Loucy (cell line): Measurements from ENCODE around the gene TRNT1.

Experiments used
- H2AFZ ChIP-seq: fragments of 200-600 bp; sonication (generic); 2 replicates; pipeline ENCODE4 v1.6.0; 2016; ENCODE audit warnings: antibody characterized with exemption, mild to moderate bottlenecking, low read length, moderate library complexity
- H3F3A ChIP-seq: fragments of 200-600 bp; 2 replicates; pipeline ENCODE4 v1.6.0; 2016; ENCODE audit warnings: antibody characterized with exemption, low read depth, mild to moderate bottlenecking
- H3K27me3 ChIP-seq: fragments of 200-600 bp; sonication (generic); 2 replicates; pipeline ENCODE4 v1.6.1; 2014; ENCODE audit warnings: low read length, mild to moderate bottlenecking; ENCODE audit not compliant: insufficient read depth, poor library complexity, severe bottlenecking
- H3K36me3 ChIP-seq: fragments of 200-600 bp; sonication (generic); 2 replicates; pipeline ENCODE4 v1.6.1; 2016; ENCODE audit warnings: low read length; ENCODE audit not compliant: insufficient read depth
- H3K4me1 ChIP-seq: fragments of 200-600 bp; sonication (generic); 2 replicates; pipeline ENCODE4 v1.5.1; 2014; ENCODE audit warnings: low read length, mild to moderate bottlenecking; ENCODE audit not compliant: insufficient read depth, poor library complexity, severe bottlenecking
- H3K4me2 ChIP-seq: fragments of 200-600 bp; sonication (generic); 2 replicates; pipeline ENCODE4 v1.6.0; 2014; ENCODE audit warnings: antibody characterized with exemption, low read length, low read depth, mild to moderate bottlenecking; ENCODE audit not compliant: poor library complexity, severe bottlenecking
- H3K4me3 ChIP-seq: fragments of 200-600 bp; sonication (generic); 2 replicates; pipeline ENCODE4 v1.5.1; 2014; ENCODE audit warnings: low read length, mild to moderate bottlenecking, mixed read lengths; ENCODE audit not compliant: poor library complexity, severe bottlenecking
- H3K79me2 ChIP-seq: fragments of 200-600 bp; sonication (generic); 2 replicates; pipeline ENCODE4 v1.6.1; 2014; ENCODE audit warnings: low read length; ENCODE audit not compliant: insufficient read depth
- H3K9ac ChIP-seq: fragments of 200-600 bp; sonication (generic); 2 replicates; pipeline ENCODE4 v1.6.0; 2014; ENCODE audit warnings: mild to moderate bottlenecking, low read depth, low read length, moderate library complexity; ENCODE audit not compliant: poor library complexity, severe bottlenecking
- H3K9me2 ChIP-seq: fragments of 200-600 bp; sonication (generic); replicated peaks from 2 replicates; pipeline ENCODE4 v1.6.1; 2016; ENCODE audit warnings: low read depth, low read length, mixed read lengths
- H3K9me3 ChIP-seq: fragments of 200-600 bp; sonication (generic); 2 replicates; pipeline ENCODE4 v1.6.1; 2014; ENCODE audit warnings: mild to moderate bottlenecking, antibody characterized with exemption, low read length, low read depth; ENCODE audit not compliant: insufficient read depth
- H4K20me1 ChIP-seq: fragments of 200-600 bp; sonication (generic); 2 replicates; pipeline ENCODE4 v1.6.0; 2014; ENCODE audit warnings: antibody characterized with exemption, low read length, mild to moderate bottlenecking; ENCODE audit not compliant: insufficient read depth, poor library complexity, severe bottlenecking
- EZH2phosphoT487 ChIP-seq: fragments of 200-600 bp; IDR thresholded peaks from 2 replicates; pipeline ENCODE4 v1.6.1; 2018; ENCODE audit warnings: antibody characterized with exemption, mild to moderate bottlenecking, moderate library complexity, borderline replicate concordance
- TF ChIP-seq, protein P1 (sequence below): fragments of 200-600 bp; sonication (generic); conservative IDR thresholded peaks from 2 replicates; pipeline ENCODE4 v1.5.1; 2014; ENCODE audit warnings: mild to moderate bottlenecking, antibody characterized with exemption, low read length

Gene TRNT1

DNA sequence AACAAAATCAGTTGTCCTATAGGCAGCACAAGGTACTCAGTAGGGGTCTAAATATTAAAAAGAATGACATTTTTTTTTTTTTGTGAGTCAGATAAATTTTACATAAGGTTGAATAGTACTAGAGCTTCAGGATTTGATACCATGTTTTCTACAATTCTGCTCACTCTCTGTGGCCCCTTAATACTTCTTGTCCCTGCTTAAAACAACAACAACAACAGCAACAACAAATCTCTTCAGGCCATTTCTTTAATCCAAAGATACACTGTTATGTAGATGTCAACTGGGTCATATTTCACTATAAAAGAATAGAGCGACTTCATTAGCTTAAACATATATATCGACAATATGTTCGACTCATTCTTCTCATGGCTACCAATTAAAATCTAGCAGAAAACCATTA, 19.6 kb upstream of the TRNT1 start:
- Histone ChIP-seq H3K4me1 (no peaks in the 10 kb centered on the region), H4K20me1 (no peaks in the 10 kb centered on the region), H2AFZ (no peak overlapping the region), H3F3A (no peaks in the 10 kb centered on the region), H3K27me3 (no peaks in the 10 kb centered on the region), H3K9me2 (no peaks in the 10 kb centered on the region), H3K4me2 (no peak overlapping the region), H3K9me3 (no peaks in the 10 kb centered on the region), H3K79me2 (no peaks in the 10 kb centered on the region), H3K36me3 (no peaks in the 10 kb centered on the region), H3K9ac (no peak overlapping the region), H3K4me3 (no peak overlapping the region)
- no peak for TF ChIP-seq EZH2phosphoT487
- TF ChIP-seq, protein P1, sequence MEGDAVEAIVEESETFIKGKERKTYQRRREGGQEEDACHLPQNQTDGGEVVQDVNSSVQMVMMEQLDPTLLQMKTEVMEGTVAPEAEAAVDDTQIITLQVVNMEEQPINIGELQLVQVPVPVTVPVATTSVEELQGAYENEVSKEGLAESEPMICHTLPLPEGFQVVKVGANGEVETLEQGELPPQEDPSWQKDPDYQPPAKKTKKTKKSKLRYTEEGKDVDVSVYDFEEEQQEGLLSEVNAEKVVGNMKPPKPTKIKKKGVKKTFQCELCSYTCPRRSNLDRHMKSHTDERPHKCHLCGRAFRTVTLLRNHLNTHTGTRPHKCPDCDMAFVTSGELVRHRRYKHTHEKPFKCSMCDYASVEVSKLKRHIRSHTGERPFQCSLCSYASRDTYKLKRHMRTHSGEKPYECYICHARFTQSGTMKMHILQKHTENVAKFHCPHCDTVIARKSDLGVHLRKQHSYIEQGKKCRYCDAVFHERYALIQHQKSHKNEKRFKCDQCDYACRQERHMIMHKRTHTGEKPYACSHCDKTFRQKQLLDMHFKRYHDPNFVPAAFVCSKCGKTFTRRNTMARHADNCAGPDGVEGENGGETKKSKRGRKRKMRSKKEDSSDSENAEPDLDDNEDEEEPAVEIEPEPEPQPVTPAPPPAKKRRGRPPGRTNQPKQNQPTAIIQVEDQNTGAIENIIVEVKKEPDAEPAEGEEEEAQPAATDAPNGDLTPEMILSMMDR = no peak

GRCh38 chr3:3107858-3108257, 18.9 kb upstream of the TRNT1 start:
- no peaks in the 10 kb centered on the region for H4K20me1 ChIP-seq
- H3K27me3 ChIP-seq = no peaks in the 10 kb centered on the region
- H3K4me1 ChIP-seq = no peaks in the 10 kb centered on the region
- no peak for TF ChIP-seq EZH2phosphoT487
- H2AFZ ChIP-seq = no peak overlapping the region
- H3K79me2 ChIP-seq = no peaks in the 10 kb centered on the region
- no peaks in the 10 kb centered on the region for H3K36me3 ChIP-seq
- no peak overlapping the region for H3K4me2 ChIP-seq
- no peaks in the 10 kb centered on the region for H3K9me3 ChIP-seq
- no peak overlapping the region for H3K4me3 ChIP-seq
- no peaks in the 10 kb centered on the region for H3F3A ChIP-seq
- no peak overlapping the region for H3K9ac ChIP-seq
- no peaks in the 10 kb centered on the region for H3K9me2 ChIP-seq

- no peaks in the 10 kb centered on the region for H3K4me1 ChIP-seq
- TF ChIP-seq EZH2phosphoT487 = no peak
- TF ChIP-seq, protein P1 = no peak
- H3K9me3 ChIP-seq = no peaks in the 10 kb centered on the region
- H3K9ac ChIP-seq = no peak overlapping the region
- no peaks in the 10 kb centered on the region for H3K79me2 ChIP-seq
- H3F3A ChIP-seq = no peaks in the 10 kb centered on the region
- no peak overlapping the region for H3K4me2 ChIP-seq
- H3K9me2 ChIP-seq = no peaks in the 10 kb centered on the region
- no peaks in the 10 kb centered on the region for H4K20me1 ChIP-seq
- H3K36me3 ChIP-seq = no peaks in the 10 kb centered on the region
- H3K4me3 ChIP-seq = no peak overlapping the region
- no peak overlapping the region for H2AFZ ChIP-seq
- no peaks in the 10 kb centered on the region for H3K27me3 ChIP-seq
Observed at GRCh38 chr3:3109407-3110298, 17.1 kb upstream of the TRNT1 start.

DNA sequence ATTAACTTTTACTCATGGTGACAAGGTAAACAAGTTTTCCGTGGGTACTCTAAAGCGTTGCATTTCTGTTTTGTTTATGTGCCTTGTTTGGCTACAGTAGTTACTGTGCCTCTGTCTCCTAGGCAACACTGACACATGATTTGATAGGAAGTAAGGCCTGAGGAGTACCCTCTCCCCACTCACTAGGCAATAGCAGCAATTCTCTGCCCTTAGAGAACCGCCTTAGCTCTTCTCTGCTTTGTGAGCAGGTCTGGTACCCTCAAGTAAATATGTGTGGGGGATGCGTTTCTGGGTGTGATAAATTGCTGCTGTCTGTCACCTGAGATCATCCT, 16.5 kb upstream of the TRNT1 start, which contains the start of gene IL5RA:
Gene IL5RA, minus strand, starts transcription at position 76 of the 332 bp plus-strand sequence. CDS start 5,390 bp downstream, outside the sequence.
- TF ChIP-seq, protein P1 = no peak
- no peak for TF ChIP-seq EZH2phosphoT487
- Histone ChIP-seq H3K4me3 (no peak within 1 kb of the TSS), H3K9ac (no peak within 1 kb of the TSS)

More for the DNA sequence above, 16.5 kb upstream of the TRNT1 start, which contains the start of gene IL5RA:
- Histone ChIP-seq H2AFZ (no peak within 1 kb of the TSS), H3K9me3 (no peaks in the 10 kb centered on the region), H3K27me3 (no peaks in the 10 kb centered on the region), H3K4me1 (no peaks in the 10 kb centered on the region), H3K36me3 (no peaks in the 10 kb centered on the region), H4K20me1 (no peaks in the 10 kb centered on the region), H3F3A (no peaks in the 10 kb centered on the region), H3K4me2 (no peak within 1 kb of the TSS), H3K79me2 (no peaks in the 10 kb centered on the region), H3K9me2 (no peaks in the 10 kb centered on the region)
